CMK (cell line): ENCODE results near the gene NXN.
"Not testable (repeated sequence)": the region's sequence is repeated elsewhere in the genome, so short reads cannot be mapped to it uniquely, and the experiment has no call there.

ENCODE experiments used
- DNase-seq: peaks from one replicate; pipeline ENCODE4 v3.0.0-alpha.2; 2010; ENCODE audit warnings: low read depth

Gene NXN

GRCh38 chr17:829614-830013 lies 150.0 kb downstream of the NXN start:
- DNase-seq = not testable (repeated sequence)

- DNase-seq = no peak
Observed at GRCh38 chr17:828761-829160, 150.8 kb downstream of the NXN start.

GRCh38 chr17:826778-827177 lies 152.8 kb downstream of the NXN start:
- no peak for DNase-seq

GRCh38 chr17:825216-825615 lies 154.4 kb downstream of the NXN start:
- DNase-seq = no peak

GRCh38 chr17:824378-824777 lies 155.2 kb downstream of the NXN start:
- no peak for DNase-seq

- DNase-seq = no peak
Observed at GRCh38 chr17:823501-823902, 156.1 kb downstream of the NXN start.

- no peak for DNase-seq
Observed at GRCh38 chr17:819251-819650, 160.3 kb downstream of the NXN start.

GRCh38 chr17:814371-814770 lies 165.2 kb downstream of the NXN start:
- no peak for DNase-seq

- DNase-seq = no peak
Observed at GRCh38 chr17:812638-813204, 166.9 kb downstream of the NXN start.

GRCh38 chr17:811051-811784 lies 168.4 kb downstream of the NXN start:
- DNase-seq = no peak

- no peak for DNase-seq
Observed at GRCh38 chr17:807523-808294, 171.9 kb downstream of the NXN start.

GRCh38 chr17:806781-807522 lies 172.6 kb downstream of the NXN start:
- no peak for DNase-seq

- no peak for DNase-seq
Observed at GRCh38 chr17:806346-806745, 173.2 kb downstream of the NXN start.

- DNase-seq = not testable (repeated sequence)
Observed at GRCh38 chr17:805886-806285, 173.7 kb downstream of the NXN start.

- no peak for DNase-seq
Observed at GRCh38 chr17:804541-805435, 174.8 kb downstream of the NXN start.

- DNase-seq = no peak
Observed at GRCh38 chr17:802901-803881, 176.4 kb downstream of the NXN start.

GRCh38 chr17:802481-802880 lies 177.1 kb downstream of the NXN start:
- no peak for DNase-seq

- DNase-seq = no peak
Observed at GRCh38 chr17:801660-802059, 177.9 kb downstream of the NXN start.

GRCh38 chr17:800446-801242 lies 178.9 kb downstream of the NXN start:
- DNase-seq = no peak
